Keratinocyte (primary cell): Measurements from ENCODE around the gene PPP1R2.

Experiments
- EZH2 ChIP-seq: IDR thresholded peaks from one replicate; pipeline ENCODE4 v1.6.1; 2012; ENCODE audit warnings: inconsistent platforms, mild to moderate bottlenecking, low read length, moderate library complexity
- TF ChIP-seq, protein P1 (sequence below), 3 experiments: IDR thresholded peaks in 1 of 3; conservative IDR thresholded peaks in 1 of 3; optimal IDR thresholded peaks in 1 of 3; 2 replicates in 2 of 3; 3 replicates in 1 of 3; pipeline versions ENCODE3 to v1.5.1; 2011; ENCODE audit warnings: low read length in 3 of 3, mild to moderate bottlenecking in 3 of 3, moderate library complexity in 2 of 3, control low read depth in 1 of 3, inconsistent platforms in 1 of 3; ENCODE audit not compliant: insufficient read depth in 2 of 3; ENCODE audit errors: extremely low read depth in 1 of 3

DNA sequence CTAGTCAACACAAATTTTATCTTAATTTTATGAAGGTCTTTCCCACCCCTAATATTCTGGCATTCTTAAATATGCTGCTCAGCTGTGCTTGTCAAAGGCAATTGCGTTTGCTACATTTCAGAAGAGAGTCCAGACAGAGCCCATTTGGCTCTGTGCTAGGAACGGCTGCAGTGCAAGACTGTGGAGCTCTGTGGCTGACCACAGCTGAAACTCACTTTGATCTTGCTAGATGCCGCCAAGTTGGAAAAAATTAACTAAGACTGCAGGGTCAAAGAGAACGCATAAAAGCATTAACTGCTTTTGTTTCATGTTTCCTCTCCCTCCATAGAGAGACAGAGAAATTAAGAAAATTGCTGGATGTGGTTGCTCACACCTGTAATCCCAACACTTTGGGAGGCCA, 7.6 kb upstream of the PPP1R2 start:
- TF ChIP-seq, protein P1, sequence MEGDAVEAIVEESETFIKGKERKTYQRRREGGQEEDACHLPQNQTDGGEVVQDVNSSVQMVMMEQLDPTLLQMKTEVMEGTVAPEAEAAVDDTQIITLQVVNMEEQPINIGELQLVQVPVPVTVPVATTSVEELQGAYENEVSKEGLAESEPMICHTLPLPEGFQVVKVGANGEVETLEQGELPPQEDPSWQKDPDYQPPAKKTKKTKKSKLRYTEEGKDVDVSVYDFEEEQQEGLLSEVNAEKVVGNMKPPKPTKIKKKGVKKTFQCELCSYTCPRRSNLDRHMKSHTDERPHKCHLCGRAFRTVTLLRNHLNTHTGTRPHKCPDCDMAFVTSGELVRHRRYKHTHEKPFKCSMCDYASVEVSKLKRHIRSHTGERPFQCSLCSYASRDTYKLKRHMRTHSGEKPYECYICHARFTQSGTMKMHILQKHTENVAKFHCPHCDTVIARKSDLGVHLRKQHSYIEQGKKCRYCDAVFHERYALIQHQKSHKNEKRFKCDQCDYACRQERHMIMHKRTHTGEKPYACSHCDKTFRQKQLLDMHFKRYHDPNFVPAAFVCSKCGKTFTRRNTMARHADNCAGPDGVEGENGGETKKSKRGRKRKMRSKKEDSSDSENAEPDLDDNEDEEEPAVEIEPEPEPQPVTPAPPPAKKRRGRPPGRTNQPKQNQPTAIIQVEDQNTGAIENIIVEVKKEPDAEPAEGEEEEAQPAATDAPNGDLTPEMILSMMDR (optimal IDR thresholded peaks at IDR 0.05 in 1 of 3, IDR thresholded peaks at IDR 0.05 in 1 of 3, conservative IDR thresholded peaks at IDR 0.05 in 1 of 3; ENCODE audit: extremely low read depth in 1 of 3, insufficient read depth in 2 of 3, low read length in 3 of 3), result no peak
- TF ChIP-seq EZH2, result no peak
